ENCODE results near the gene TBC1D8. TPM values are rescaled to one million over a fixed set of nuclear protein-coding genes. Genes with fewer than 3 reads are reported as not detected.

Gene TBC1D8
- total and polyA plus RNA-seq, 2 donors (not counting 1 experiment from before 2014, with no cell fraction given): 1.7 to 15.7 TPM

DNA sequence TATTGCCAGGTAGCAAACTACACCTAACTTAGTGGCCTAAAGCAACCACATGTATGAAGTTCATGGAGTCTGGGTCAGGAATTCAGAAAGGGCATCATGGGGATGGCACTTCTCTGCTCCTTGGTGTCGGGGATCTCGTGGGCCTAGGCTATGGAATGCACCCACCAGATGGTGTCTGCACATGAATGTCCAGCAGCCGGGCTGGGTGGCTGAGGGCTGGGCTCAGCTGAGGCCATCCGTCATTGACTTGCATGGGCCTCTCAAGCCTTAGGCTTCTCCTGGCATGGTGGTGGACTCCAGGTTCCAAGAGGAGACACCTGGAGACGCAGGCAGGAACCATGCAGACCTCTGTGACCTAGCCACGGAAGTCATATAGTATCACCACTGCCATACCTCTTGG is 175.1 kb downstream of the TBC1D8 start:
- CTCF ChIA-PET: interaction anchor here (1.2 kb wide), 1 partner anchor 9 kb away, joined by 8 read pairs; no protein-coding TSS in a partner anchor

DNA sequence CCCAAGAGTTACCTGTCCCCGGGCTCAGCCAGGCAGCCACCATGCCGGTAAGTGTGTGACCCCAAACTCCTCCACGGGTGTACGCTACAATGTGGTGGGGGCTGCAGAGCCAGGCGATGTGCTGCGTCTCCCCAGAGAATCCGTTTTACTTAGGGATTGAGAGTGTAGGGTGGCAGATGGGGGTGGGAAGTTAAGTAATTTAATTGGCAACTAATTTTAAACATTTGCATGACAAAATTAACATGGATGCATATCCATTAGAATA is 175.7 kb downstream of the TBC1D8 start:
- Mint-ChIP-seq H3K4me1 (peaks cover 21% of the 10 kb centered on the region), H3K27ac (no peak overlapping the region), H3K27me3 (peaks cover 21% of the 10 kb centered on the region), H3K4me3 (no peak overlapping the region), H3K9me3 (ENCODE audit: insufficient read depth) (no peaks in the 10 kb centered on the region)
- Histone ChIP-seq H2AFZ (ENCODE audit: insufficient read depth, low read depth, low read length, poor library complexity, severe bottlenecking) (no peak overlapping the region), H3K27ac (ENCODE audit: low read length in 2 of 2) (no peak overlapping the region), H3K27me3 (replicated peaks in 1 of 4; ENCODE audit: control extremely low read depth in 1 of 4, control insufficient read depth in 3 of 4, insufficient read depth in 4 of 4, low read length in 3 of 4) (peaks cover 0 to 14% (median 0%) of the 10 kb centered on the region in 4 experiments), H3K4me1 (ENCODE audit: control insufficient read depth in 2 of 2, insufficient read depth in 2 of 2, low read length in 2 of 2) (peaks cover 11 to 15% of the 10 kb centered on the region in 2 donors), H3K9ac (ENCODE audit: low read length) (no peak overlapping the region), H3K9me3 (ENCODE audit: control extremely low read depth in 1 of 3, control insufficient read depth in 2 of 3, insufficient read depth in 1 of 3, low read length in 2 of 3) (peaks cover 0 to 5% (median 0%) of the 10 kb centered on the region in 3 donors), H3K4me3 (ENCODE audit: control extremely low read depth in 1 of 5, extremely low read depth in 1 of 5, insufficient read depth in 1 of 5, low read depth in 2 of 5, low read length in 4 of 5) (no peak overlapping the region), H3K79me2 (ENCODE audit: control insufficient read depth, insufficient read depth, low read length) (no peaks in the 10 kb centered on the region), H3K4me2 (replicated peaks; ENCODE audit: low read depth, low read length, poor library complexity, severe bottlenecking) (no peak overlapping the region), H3K36me3 (replicated peaks in 1 of 2; ENCODE audit: control extremely low read depth in 1 of 2, control insufficient read depth in 1 of 2, extremely low read depth in 1 of 2, insufficient read depth in 2 of 2, low read length in 1 of 2) (no peaks in the 10 kb centered on the region), H4K20me1 (ENCODE audit: control insufficient read depth, insufficient read depth, low read length, poor library complexity, severe bottlenecking) (no peaks in the 10 kb centered on the region)
- ATAC-seq (ENCODE audit: low read depth) (no peak), DNase-seq (no peak)
- 91% methylated on average over 4 of the region's 7 CpGs for WGBS (ENCODE audit: insufficient coverage)
- TF ChIP-seq, protein P1, sequence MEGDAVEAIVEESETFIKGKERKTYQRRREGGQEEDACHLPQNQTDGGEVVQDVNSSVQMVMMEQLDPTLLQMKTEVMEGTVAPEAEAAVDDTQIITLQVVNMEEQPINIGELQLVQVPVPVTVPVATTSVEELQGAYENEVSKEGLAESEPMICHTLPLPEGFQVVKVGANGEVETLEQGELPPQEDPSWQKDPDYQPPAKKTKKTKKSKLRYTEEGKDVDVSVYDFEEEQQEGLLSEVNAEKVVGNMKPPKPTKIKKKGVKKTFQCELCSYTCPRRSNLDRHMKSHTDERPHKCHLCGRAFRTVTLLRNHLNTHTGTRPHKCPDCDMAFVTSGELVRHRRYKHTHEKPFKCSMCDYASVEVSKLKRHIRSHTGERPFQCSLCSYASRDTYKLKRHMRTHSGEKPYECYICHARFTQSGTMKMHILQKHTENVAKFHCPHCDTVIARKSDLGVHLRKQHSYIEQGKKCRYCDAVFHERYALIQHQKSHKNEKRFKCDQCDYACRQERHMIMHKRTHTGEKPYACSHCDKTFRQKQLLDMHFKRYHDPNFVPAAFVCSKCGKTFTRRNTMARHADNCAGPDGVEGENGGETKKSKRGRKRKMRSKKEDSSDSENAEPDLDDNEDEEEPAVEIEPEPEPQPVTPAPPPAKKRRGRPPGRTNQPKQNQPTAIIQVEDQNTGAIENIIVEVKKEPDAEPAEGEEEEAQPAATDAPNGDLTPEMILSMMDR (IDR thresholded peaks at IDR 0.05): no peak
- TF ChIP-seq EZH2 (IDR thresholded peaks at IDR 0.05; ENCODE audit: borderline replicate concordance, insufficient read depth, low read depth, low read length, poor library complexity, severe bottlenecking): no peak
- ChIA-PET CTCF (no interaction called here), POLR2A (no interaction called here)
- intact Hi-C loops (cut with micrococcal nuclease): no loop called here

More for the DNA sequence above, 175.1 kb downstream of the TBC1D8 start:
- no peak overlapping the region for H3K4me3 ChIP-seq (ENCODE audit: control extremely low read depth in 1 of 5, extremely low read depth in 1 of 5, insufficient read depth in 1 of 5, low read depth in 2 of 5, low read length in 4 of 5)
- H3K9ac ChIP-seq (ENCODE audit: low read length): no peak overlapping the region
- H3K27me3 ChIP-seq (replicated peaks in 1 of 4; ENCODE audit: control extremely low read depth in 1 of 4, control insufficient read depth in 3 of 4, insufficient read depth in 4 of 4, low read length in 3 of 4): peaks cover 0 to 14% (median 0%) of the 10 kb centered on the region in 4 experiments
- peaks cover 11 to 15% of the 10 kb centered on the region in 2 donors for H3K4me1 ChIP-seq (ENCODE audit: control insufficient read depth in 2 of 2, insufficient read depth in 2 of 2, low read length in 2 of 2)
- H3K36me3 ChIP-seq (replicated peaks in 1 of 2; ENCODE audit: control extremely low read depth in 1 of 2, control insufficient read depth in 1 of 2, extremely low read depth in 1 of 2, insufficient read depth in 2 of 2, low read length in 1 of 2): no peaks in the 10 kb centered on the region
- TF ChIP-seq EZH2 (IDR thresholded peaks at IDR 0.05; ENCODE audit: borderline replicate concordance, insufficient read depth, low read depth, low read length, poor library complexity, severe bottlenecking): no peak
- TF ChIP-seq, protein P1 (IDR thresholded peaks at IDR 0.05): no peak
- Mint-ChIP-seq H3K27ac (no peak overlapping the region), H3K4me1 (peaks cover 21% of the 10 kb centered on the region), H3K4me3 (no peak overlapping the region), H3K27me3 (peaks cover 25% of the 10 kb centered on the region), H3K9me3 (ENCODE audit: insufficient read depth) (no peaks in the 10 kb centered on the region)
- no peaks in the 10 kb centered on the region for H4K20me1 ChIP-seq (ENCODE audit: control insufficient read depth, insufficient read depth, low read length, poor library complexity, severe bottlenecking)
- 96% methylated on average over 6 of the region's 6 CpGs for WGBS (ENCODE audit: insufficient coverage)
- peaks cover 0 to 5% (median 0%) of the 10 kb centered on the region in 3 donors for H3K9me3 ChIP-seq (ENCODE audit: control extremely low read depth in 1 of 3, control insufficient read depth in 2 of 3, insufficient read depth in 1 of 3, low read length in 2 of 3)
- DNase-seq (no peak), ATAC-seq (ENCODE audit: low read depth) (no peak)
- no peaks in the 10 kb centered on the region for H3K79me2 ChIP-seq (ENCODE audit: control insufficient read depth, insufficient read depth, low read length)
- no peak overlapping the region for H3K4me2 ChIP-seq (replicated peaks; ENCODE audit: low read depth, low read length, poor library complexity, severe bottlenecking)
- H2AFZ ChIP-seq (ENCODE audit: insufficient read depth, low read depth, low read length, poor library complexity, severe bottlenecking): no peak overlapping the region
- POLR2A ChIA-PET: no interaction called here
- H3K27ac ChIP-seq (ENCODE audit: low read length in 2 of 2): no peak overlapping the region
- intact Hi-C loops (cut with micrococcal nuclease): no loop called here

Measured in B cell (primary cell).